SH-SY5Y (cell line): ENCODE results near the gene GIGYF1.

Source experiments
- GATA2 ChIP-seq: IDR thresholded peaks from 2 replicates; pipeline ENCODE4 v1.6.1; 2011; ENCODE audit warnings: mild to moderate bottlenecking, low read depth, low read length
- GATA3 ChIP-seq: IDR thresholded peaks from 2 replicates; pipeline ENCODE4 v1.6.1; 2011; ENCODE audit warnings: low read depth, mild to moderate bottlenecking, low read length, moderate library complexity

DNA sequence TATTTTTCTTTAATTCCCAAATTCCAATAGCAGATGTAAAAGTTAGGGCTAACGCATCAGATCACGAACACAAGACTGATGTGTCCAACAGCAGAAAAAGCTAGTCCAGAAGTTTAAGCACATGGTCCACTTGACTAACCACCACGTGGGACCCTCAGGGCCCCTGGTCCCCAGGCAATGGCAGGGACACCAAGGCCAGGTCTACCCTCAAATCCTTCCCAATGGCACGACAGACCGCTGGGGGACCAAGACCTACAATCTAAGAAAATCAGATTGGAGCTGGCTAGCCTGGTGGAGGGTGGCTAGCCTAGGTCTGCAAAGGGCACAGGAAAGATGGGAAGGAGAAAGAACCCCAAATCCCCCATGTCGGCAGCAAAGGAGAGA, 1.5 kb downstream of the GIGYF1 start:
- no peak for TF ChIP-seq GATA2
- TF ChIP-seq GATA3, result no peak
